ENCODE measurements around the gene HIF1AN.

HIF1AN gene

GRCh38 chr10:100529475-100530298 lies 6.1 kb upstream of the HIF1AN start, which contains the start of gene NDUFB8:
NDUFB8 (minus strand) TSS chr10:100529871; CDS start chr10:100529851, 20 bp downstream.
- TF ChIP-seq POLR2A (IDR thresholded peaks at IDR 0.05; ENCODE audit: low read depth, low read length) = peak; percentile 75
- FAIRE-seq (peak; percentile 38), DNase-seq (ENCODE audit: insufficient read length, low spot score) (peak; percentile 85)

DNA sequence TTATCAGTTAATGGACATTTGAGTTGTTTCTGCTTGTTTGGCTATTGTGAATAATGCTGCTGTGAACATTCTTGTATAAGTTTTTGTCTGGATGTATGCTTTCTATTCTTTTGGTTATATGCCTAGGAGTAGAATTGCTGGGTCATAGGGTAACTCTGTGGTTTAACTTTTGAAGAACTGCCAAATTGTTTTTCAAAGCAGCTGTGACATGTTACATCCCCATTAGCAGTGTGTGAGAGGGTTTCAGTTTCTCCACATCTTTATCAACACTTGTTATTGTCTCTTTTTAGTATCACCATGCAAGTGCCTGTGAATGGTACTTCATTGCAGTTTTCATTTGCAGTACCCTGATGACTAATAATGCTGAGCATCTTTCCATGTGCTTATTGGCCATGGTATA lies 4.0 kb upstream of the HIF1AN start:
- no peak for TF ChIP-seq POLR2A (IDR thresholded peaks at IDR 0.05; ENCODE audit: low read depth, low read length)
- DNase-seq (ENCODE audit: insufficient read length, low spot score) (no peak), FAIRE-seq (no peak)

DNA sequence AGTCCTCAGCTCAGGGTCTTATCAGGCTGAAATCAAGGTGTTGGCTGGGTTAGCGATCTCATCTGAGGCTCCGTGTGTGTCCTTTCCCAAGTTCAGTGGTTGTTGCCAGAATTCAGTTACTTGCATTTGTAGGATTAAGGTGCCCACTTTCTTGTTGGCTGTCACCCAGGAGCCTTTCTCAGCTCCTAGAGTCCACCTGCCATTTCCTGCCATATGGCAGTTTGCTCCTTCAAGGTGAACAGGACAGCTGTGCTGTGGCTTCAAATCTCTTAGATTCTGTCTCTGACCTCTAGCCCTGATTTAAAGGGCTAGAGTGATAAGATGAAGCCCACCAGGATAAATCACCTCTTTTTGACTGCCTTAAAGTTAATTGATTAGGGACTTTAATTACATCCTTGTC lies 1.0 kb upstream of the HIF1AN start:
- DNase-seq (ENCODE audit: insufficient read length, low spot score) (no peak), FAIRE-seq (no peak)
- no peak for TF ChIP-seq POLR2A (IDR thresholded peaks at IDR 0.05; ENCODE audit: low read depth, low read length)

- DNase-seq (ENCODE audit: insufficient read length, low spot score) (no peak), FAIRE-seq (no peak)
- TF ChIP-seq POLR2A (IDR thresholded peaks at IDR 0.05; ENCODE audit: low read depth, low read length) = no peak
Measured at GRCh38 chr10:100535338-100535714, 417 bp upstream of the HIF1AN start.

- TF ChIP-seq POLR2A (IDR thresholded peaks at IDR 0.05; ENCODE audit: low read depth, low read length) = no peak
- DNase-seq (ENCODE audit: insufficient read length, low spot score) (no peak), FAIRE-seq (no peak)
Measured at GRCh38 chr10:100537475-100537874, 1.7 kb downstream of the HIF1AN start.

DNA sequence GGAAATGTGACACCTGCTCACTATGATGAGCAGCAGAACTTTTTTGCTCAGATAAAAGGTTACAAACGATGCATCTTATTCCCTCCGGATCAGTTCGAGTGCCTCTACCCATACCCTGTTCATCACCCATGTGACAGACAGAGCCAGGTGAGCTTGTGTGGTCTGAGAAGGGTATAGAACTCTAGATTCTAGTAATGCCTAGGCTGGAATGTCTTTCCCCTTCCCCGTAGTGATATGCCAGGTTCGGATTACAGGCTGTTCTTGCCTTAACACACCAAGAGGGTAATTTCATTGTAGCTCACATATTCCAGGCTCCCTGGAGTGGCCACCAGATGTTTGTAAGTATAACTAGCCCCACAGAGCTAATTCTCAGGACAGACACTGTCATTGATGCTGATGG lies 9.2 kb downstream of the HIF1AN start:
- no peak for DNase-seq (ENCODE audit: insufficient read length, low spot score)
- TF ChIP-seq POLR2A (IDR thresholded peaks at IDR 0.05; ENCODE audit: low read depth, low read length) = no peak
- no peak for FAIRE-seq

GRCh38 chr10:100551196-100551595 lies 15.5 kb downstream of the HIF1AN start:
- DNase-seq (ENCODE audit: insufficient read length, low spot score) (no peak), FAIRE-seq (no peak)
- no peak for TF ChIP-seq POLR2A (IDR thresholded peaks at IDR 0.05; ENCODE audit: low read depth, low read length)

- FAIRE-seq = no peak
- DNase-seq (ENCODE audit: insufficient read length, low spot score) = no peak
Measured at GRCh38 chr10:100551738-100552137, 16.0 kb downstream of the HIF1AN start.

DNA sequence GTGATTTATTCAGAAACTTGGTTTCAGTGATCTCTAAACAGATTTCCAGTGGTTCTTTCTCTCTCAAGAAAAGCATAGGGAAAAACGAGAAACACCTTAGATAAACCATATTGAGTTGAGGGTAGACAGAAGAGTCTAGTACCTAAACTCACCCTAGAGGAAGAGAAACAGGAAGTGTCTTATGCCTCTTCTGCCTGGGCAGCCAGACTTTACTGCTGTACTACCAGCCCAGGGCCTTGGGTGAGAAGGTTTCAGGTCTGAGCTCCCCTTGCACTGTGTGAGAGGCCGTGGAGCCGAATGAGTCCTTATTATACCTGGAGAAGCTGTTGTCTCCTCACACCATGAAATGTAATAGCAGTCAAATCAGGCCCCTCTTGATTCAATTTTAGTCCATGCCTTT lies 18.2 kb downstream of the HIF1AN start:
- FAIRE-seq (no peak), DNase-seq (ENCODE audit: insufficient read length, low spot score) (no peak)
- TF ChIP-seq POLR2A (IDR thresholded peaks at IDR 0.05; ENCODE audit: low read depth, low read length) = no peak

More at GRCh38 chr10:100551738-100552137, 16.0 kb downstream of the HIF1AN start:
- no peak for TF ChIP-seq POLR2A (IDR thresholded peaks at IDR 0.05; ENCODE audit: low read depth, low read length)

GRCh38 chr10:100554902-100555301 lies 19.2 kb downstream of the HIF1AN start:
- TF ChIP-seq POLR2A (IDR thresholded peaks at IDR 0.05; ENCODE audit: low read depth, low read length) = no peak
- no peak for DNase-seq (ENCODE audit: insufficient read length, low spot score)
- FAIRE-seq = no peak

GRCh38 chr10:100560248-100560647 lies 24.5 kb downstream of the HIF1AN start:
- DNase-seq (ENCODE audit: insufficient read length, low spot score) (no peak), FAIRE-seq (no peak)
- TF ChIP-seq POLR2A (IDR thresholded peaks at IDR 0.05; ENCODE audit: low read depth, low read length) = no peak

DNA sequence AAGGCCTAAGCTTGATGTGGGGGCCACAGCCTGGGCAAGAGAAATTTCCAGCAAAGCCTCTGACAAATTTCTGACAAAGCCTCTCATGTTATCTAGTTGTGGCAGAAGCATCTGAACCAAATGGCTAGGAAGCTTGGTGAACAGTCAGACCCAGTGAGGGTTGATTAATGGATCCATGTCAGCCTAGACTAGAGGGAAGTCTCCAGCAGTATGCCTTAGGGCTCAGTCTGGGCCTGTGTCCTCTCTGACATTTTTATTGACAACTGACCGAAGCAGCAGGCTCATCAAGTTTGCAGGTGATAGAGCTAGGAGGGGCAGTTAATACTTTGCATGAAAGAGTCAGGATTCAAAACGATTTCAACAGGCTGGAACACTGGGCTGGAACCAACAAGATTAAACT lies 25.3 kb downstream of the HIF1AN start:
- TF ChIP-seq POLR2A (IDR thresholded peaks at IDR 0.05; ENCODE audit: low read depth, low read length) = no peak
- DNase-seq (ENCODE audit: insufficient read length, low spot score) = no peak
- no peak for FAIRE-seq

DNA sequence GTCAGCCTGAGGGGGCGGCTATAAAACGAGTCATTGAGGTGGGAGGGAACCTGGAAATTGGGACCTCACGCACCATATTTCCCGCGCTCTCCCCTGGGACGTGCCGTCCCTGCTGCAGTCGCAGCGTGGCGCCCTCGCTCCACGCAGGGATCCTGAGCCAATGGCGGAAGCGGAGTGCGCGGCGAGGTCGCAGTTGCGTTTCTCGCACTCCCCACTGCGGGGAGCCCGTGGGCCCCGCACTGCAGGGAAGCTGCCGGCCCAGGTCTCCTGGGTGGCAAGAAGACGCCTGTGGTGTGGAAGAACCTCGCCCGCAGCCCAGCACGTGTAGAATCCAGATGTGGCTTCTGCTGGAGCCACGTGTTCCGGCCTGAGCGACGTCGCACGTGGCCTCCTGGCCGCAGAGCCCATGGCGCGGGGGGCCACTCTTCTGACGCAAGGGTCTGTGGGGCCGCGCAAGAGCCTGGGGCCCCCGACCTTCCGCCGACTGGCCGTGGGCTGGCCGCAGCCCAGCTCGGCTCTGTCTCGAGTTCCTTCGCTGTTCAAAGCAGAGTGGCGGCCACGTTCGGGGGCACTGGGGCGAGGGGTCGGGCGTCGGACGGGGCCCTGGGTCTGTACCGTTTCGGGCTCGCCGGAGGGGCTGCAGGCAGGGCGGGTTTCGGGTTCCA lies 26.4 kb downstream of the HIF1AN start:
- no peak for TF ChIP-seq POLR2A (IDR thresholded peaks at IDR 0.05; ENCODE audit: low read depth, low read length)
- FAIRE-seq (no peak), DNase-seq (ENCODE audit: insufficient read length, low spot score) (peak; percentile 54)

GRCh38 chr10:100565206-100565985 lies 29.7 kb downstream of the HIF1AN start:
- TF ChIP-seq POLR2A (IDR thresholded peaks at IDR 0.05; ENCODE audit: low read depth, low read length) = no peak
- FAIRE-seq (no peak), DNase-seq (ENCODE audit: insufficient read length, low spot score) (no peak)
